Stimulated activated CD8-positive, alpha-beta memory T cell treated with anti-CD3 and anti-CD28 coated beads, Interleukin-2, amount 100 ng/mL, for 48 hours (primary cell): Measurements from ENCODE around the gene MIGA1.
"Not testable (repeated sequence)": the region's sequence is repeated elsewhere in the genome, so short reads cannot be mapped to it uniquely, and the experiment has no call there.

Source experiments
- DNase-seq, 2 donors: peaks; one replicate each; pipeline ENCODE4 v3.0.0-alpha.2; 2020; ENCODE audit warnings: low read depth in 2 of 2

MIGA1 gene

DNA sequence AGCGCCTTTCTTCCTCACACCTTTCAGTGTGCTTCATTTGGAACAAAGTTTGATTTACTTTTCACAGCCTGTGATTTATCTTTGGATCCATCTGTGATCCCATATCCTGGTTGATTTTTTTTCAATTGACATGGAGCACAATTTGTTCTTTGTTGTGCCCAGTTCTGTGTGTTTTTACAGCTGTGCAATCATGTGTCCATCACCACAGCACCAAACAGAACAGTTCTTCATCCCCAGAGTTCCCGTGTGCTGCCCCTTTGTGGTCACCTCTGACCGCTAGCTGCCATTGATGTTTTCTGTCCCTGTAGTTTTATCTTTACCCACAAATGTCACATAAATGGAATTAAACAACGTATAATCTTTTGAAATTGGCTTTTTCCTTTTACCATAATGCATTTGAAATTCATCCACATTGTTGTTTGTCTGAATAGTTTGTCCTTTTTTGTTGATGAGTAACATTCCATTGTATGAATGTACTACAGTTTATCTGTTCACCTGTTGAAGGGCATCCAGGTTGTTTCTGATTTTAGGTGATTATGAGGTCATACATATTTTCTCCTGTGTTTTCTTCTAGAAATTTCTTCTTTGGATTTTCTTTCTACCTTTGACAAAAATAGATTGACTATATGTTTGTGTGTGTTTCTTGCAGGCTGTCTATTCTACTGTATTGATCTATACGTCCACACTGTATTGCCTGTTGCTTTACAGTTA is 17.4 kb downstream of the MIGA1 start:
- no peak for DNase-seq

DNA sequence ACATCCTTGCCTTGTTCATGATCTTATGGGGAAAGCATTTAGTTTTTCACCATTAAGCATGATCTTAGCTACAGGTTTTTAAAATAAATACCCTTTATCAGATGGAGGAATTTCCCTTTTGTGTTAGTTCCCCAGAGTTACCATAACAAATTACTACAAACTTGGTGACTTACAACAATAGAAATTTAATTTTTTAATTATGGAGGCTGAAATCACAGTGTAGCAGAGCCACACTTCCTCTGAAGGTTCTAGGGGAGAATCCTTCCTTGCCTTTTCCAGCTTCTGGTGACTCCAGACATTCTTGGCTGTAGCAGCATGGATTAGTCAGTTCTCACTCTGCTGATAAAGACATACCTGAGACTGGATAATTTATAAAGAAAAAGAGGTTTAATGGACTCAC is 18.5 kb downstream of the MIGA1 start:
- no peak for DNase-seq

DNA sequence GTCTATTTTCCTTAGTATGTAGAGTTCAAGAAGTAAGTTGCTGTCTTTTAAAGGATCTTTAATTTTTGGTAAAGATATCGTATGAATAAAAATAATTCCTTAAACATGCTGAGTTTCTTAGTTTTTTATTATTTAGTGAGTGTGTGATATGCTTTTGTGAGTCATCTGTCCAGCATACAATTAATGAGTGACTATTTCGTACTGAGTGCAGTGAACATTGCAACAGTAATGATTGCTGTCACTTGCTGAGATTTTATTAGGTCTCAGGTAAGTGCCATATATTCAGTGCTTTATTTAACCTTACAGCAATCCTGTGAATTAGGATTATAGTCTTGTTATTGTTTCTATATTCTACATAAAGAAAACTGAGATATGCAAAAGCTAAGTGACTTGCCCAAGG is 22.6 kb downstream of the MIGA1 start:
- no peak for DNase-seq

DNA sequence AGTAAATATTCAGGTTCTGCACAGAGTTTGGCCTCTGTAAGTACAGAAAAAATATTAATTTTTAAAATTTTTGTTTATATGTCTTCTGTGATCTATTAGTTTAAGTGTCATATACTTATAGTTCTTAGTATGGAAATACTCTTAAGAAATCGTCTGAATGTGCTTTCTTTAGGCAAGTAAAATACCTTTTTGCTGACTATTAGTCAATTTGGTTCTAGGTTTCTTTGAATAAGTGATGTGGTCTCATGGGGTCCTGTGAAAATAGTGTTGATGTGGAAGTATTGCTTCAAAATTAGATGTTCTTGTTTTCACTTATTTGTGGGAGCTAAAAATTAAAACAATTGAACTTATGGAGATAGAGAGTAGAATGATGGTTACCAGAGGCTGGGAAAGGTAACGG is 23.9 kb downstream of the MIGA1 start:
- DNase-seq: no peak

DNA sequence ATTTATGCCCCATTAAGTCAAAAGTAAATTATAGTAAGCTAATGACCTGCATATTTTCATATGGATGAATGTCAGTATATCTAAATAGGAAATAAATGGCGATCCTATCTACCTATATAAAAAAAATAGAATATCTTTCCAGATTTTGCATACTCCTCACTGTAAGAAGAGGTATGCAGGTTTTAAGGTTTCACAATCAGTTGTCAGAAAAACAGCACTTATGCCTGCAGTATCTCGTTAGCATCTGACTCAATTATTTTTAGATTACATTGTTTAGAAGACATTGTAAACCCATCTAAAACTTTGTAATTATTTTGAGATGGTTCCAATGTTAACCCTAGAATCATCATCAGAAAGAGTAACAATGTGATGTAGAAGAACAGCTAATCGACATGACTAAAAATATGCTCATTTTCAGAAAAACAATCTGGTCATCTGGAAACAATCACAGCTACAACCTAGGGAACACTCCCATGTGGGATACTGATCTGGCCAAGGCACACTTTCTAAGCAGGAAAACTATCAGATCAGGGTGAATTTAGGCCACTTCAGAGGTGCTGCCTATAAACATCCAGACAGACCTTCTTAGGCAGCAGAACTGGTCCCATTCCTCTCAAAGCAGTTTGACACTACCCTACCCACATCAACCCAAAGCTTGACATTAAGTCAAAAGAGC is 30.5 kb downstream of the MIGA1 start:
- DNase-seq: not testable (repeated sequence)

DNA sequence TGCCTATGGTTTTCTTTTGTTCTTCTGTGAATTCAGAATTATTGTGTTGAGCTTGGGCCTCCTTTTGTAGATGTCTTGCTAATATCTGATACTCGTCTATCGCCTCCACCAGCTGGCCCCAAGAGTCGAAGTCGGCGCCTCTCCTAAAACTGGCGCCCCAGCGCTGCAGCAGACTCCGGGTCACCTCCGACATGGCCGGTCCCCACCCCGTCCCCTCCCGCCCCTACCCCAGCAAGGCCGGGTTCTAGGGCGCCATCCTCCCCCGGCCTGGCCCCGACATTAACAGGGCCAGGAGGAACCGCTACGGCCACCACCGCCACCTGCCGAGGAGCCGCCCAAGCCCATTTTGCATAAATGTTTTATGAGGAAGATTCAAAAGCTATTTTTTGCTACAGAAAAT is 32.1 kb downstream of the MIGA1 start:
- DNase-seq: not testable (repeated sequence)

DNA sequence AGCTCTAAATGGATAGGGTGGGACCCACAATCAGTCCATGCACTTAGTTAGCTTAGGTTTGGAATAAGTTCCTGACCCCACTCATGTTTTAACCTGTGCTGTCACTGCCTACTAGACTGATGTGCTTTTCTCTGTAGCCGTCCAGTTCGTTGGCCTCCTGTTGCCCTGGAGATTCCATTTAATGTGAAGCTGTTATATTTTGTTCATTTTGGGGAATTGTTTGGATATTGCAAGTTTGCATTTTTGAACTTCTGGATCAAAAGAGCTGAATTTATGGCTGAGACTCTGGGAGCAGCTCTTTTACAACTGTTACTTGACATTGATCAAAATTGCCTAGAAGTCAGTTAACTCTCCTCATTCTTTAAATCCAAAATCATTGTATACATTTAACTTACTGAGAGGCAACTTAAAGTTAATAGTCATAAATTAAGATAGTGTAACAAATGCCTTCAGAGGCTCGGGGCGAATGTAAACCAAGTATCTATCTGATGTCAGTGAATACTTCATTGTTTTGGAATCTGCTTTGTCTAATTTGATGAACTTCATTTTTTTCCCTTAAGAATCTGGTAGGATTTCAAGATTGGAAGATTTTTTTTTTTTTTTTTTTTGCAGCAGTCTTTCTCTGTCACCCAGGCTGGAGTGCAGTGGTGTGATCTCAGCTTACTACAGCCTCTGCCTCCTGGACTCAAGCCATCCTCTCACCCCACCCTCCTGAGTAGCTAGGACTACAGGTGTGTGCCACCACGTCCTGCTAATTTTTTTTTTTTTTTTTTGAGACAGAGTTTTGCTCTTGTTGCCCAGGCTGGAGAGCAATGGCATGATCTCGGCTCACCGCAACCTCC is 38.1 kb downstream of the MIGA1 start:
- DNase-seq: no peak

DNA sequence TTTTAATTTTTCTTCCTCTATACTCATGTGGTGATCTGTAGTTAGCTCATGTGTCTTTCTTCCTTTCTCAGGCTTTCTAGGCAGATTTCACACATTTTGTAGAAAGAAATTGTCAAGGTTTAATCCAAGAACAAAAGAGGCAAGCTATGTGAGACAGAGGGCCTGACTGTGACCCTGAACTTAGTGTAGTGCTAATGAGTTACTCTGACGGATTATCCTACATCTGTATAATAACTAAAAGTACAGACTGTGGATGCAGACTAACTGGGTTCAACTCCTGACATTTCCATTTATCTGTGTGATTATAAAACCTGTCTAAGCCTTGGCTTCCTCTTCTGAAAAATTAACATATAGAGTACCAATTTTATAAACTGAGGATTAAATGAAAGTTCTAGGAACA is 40.7 kb downstream of the MIGA1 start:
- no peak for DNase-seq

DNA sequence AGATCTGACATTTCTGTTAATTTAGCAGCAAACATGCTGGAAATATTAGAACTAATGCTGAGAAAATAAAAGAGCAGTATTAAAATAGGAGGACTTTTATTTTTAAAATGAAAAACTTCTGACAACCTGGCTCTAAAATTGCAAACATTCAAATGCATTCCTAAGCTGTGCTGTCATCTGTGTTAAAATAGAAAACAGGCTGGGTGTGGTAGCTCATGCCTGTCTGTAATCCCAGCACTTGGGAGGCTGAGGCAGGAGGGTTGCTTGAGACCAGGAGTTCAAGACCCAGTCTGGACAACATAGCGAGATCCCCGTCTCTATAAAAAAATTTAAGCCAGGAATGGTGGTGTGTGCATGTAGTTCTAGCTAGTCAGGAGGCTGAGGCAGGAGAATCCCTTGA is 44.6 kb downstream of the MIGA1 start:
- DNase-seq: no peak

DNA sequence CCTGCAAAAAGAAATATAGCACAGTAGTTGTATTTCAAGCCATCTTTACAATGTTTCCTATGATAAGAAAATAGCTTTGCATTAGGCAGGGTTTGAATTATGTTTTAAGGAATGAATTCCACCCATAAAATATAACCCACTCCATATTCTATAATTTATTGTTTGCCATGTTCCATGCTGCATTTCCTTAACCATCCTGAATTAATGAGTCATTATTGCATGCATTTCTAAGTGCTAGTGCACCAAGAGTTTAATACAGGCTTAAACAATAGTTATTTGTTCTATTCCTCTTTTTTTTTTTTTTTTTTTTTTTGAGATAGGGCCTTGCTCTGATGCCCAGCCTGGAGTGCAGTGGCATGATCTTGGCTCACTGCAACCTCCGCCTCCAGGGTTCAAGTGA is 45.2 kb downstream of the MIGA1 start:
- no peak for DNase-seq

DNA sequence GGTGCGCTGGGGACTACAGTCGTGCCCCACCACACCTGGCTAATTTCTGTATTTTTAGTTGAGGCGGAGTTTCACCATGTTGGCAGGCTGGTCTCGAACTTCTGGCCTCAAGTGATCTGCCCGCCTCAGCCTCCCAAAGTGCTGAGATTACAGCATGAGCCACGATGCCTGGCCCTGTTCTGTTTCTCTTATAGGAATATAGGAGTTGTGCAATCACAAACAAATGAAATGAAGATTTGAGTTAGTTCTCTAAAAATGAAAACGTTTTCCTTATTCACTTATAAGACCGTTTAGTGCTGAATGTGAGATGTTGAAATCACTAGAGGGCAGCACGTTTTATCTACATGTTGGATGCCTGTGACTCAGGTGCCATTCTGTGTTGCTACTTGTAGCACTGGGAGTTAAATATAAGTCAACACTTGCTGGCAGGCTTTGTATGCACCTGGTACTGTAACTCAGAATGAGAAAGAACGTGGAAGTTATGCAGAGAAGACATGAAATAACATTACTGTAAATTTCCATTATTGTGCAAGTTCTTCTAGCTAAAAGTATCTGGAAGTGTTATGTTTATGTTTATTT is 45.8 kb downstream of the MIGA1 start:
- no peak for DNase-seq

DNA sequence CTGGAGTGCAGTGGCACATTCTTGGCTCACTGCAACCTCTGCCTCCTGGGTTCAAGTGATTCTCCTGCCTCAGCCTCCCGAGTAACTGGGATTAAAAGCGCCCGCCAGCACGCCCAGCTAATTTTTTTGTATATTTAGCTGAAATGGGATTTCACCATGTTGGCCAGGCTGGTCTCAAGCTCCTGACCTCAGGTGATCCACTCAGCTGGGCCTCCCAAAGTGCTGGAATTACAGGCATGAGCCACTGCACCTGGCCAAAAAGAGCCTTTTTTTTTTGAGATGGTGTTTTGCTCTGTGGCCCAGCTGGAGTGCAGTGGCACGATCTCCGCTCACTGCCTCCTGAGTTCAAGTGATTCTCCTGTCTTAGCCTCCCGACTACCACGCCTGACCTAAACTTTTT is 47.4 kb downstream of the MIGA1 start:
- not testable (repeated sequence) for DNase-seq

DNA sequence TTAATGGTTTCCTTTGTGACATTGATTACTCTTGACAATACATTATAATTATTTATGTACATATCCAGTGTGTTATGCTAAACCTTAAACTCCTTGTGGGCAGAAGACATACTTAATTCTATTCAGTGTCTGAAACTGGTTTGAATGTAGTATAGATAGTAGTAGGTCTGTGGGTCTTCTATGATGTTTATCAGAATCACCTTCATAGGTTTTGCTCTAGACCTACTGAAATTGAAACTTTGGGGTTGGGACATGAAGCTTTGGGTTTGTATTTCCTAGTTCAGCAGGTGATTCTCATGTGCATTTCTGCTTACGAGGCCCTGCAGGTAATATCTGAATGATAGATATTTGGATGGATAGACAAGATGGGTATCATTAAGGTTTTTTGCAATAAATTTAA is 48.6 kb downstream of the MIGA1 start:
- DNase-seq: no peak

DNA sequence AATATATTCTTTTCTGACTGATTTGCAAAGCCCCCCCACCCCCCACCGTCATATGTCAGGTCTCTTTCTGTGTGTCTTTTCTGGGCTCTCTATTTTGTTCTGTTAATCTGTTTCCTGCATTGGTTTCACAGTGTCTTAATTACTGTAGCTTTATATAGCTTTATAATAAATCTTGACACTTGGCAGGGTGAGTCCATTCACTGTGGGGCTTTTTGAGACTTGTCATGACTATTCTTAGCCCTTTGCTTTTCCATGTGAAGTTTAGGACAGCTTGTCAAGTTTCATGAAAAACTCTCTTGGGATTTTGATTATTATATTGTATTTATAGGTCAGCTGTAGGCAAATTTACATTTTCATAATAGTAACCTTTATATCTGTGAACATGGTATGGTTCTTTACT is 50.4 kb downstream of the MIGA1 start:
- no peak for DNase-seq

DNA sequence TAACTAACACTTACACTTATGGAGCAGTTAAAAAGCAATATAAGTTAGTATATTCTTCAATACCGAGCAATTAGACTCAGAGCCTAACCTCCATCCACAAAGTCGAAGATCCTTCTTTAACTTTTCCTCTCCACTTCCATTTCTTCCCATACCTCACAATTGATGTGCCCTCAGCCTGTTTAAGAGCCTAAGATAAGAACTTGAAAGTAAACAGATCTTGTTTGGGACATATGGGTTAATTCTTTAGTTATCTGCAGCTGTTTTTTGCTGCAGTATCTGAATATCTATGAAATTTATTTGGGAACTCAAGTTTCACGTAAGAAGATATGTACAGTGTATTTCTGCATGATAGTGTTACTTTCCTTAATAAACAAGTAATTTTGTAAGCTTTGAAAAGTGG is 51.5 kb downstream of the MIGA1 start:
- no peak for DNase-seq

DNA sequence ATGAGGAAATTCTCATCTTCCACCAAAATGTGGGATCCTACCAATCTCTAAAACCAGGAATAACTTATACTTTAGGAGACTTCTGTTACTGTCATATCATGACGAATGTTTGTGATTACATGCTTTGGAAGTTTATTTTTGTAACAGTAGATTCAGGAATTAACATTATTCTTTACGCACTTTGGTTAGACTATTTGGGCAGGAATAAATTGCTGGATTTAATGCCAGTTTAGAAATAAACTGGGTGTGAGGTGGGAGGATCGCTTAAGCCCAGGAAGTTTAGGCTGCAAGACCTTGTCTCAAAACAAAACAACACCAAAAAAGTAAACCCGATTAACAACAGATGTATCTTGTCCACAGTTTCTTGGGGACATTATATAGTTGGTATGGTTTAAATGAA is 52.1 kb downstream of the MIGA1 start:
- no peak for DNase-seq

DNA sequence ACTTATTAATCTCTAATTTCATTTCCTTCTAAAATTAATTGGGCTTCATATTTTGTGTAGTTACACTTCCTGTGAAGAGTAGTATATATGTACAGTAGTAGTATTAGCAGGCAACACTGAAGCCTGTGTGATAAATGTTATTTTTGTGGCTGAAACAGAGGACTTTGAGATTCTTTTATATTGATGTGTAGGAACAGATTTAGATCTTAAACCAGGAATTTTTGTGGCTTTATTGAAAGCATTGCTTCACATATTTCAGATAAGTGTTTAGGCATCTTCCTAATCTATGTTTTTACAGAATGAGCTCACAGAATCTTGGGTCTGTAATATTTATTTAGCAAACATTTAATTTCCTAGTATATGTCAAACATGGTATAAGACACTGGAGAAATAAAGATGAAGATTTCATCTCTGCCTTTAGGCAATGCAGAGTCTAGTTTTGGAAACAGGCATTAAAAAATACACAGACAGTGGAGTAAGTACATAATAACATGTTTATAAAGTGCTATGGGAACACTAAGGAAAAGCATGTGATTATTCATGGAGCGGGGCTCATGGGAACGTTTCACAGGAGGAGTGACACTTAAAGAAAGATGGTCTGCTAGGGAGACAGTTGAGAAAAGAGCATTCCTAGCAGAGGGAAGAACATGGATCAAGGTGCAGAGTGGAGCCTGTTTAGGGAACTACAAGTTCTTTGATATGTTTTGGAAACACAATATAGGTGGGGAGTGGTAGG is 52.7 kb downstream of the MIGA1 start:
- no peak for DNase-seq

DNA sequence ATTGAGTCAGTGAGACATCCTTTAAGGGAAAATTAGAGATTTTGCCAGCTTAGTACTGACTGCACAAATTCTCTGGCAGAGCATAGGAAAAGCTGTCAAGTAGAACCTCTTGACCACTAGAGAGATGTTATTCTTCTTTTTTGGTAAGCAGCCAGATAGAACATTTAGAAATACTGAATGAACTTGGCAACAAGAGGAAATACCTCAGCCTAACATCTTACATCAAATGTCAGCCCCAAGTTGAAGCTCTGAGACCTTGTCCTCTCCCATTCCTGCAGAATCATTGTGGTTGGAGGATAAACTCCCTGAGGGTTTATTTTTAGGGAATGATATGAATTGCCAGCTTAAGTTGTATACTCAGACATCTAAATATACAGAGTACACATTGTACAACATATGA is 53.5 kb downstream of the MIGA1 start:
- DNase-seq: no peak

DNA sequence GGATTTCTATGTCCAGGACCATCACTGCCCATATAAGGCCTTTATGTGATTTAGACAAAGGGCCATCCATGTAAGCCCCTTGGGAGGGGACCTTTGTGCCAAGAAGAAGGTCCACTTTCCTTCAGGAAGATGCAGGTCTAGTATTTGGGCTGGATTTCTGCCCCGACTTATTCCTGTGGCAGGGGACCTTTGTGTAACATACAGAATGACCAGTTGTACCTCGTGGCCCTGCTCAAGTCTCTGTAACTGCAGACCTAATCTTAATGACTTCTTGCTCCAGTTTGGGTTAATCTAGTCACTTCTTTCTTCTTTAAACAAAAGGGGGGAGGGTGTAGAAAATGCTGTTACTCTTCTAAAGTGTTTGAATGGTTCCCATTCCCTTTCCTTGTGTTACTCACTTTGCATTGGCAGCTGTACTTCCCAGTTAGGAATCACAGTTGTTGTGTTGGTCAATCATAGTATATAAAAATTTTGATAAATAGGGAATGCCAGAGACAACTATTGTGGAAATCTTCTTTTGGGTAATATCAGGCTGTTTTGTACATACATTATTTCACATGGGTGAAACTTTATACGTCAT is 54.2 kb downstream of the MIGA1 start:
- DNase-seq: no peak

DNA sequence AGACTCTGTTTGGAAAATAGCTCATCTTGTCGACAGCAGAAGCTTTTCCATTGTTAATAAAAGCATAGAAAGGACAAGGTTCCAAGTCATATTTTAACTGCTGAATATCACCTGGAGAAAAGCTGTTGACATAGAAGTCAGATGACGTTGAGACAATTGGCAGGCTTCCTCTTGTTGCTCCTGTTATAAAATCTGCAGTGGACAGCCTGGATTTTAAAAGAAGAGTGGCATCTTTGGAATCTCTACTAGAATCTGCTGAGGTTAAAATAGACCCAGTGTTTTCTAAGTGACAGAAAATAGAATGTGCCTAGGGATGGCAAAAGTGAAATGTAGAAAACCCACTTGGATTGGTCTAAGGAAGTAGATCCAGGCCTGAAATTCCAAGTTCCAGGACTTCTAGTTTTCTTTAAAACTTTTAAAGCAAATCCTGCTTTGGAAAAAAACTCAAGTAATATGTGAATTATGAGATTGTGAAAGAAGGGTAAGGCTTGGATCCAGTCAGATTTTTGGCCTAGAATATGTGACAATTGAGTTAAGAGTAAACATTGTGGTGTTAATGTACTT is 55.4 kb downstream of the MIGA1 start:
- DNase-seq: no peak

DNA sequence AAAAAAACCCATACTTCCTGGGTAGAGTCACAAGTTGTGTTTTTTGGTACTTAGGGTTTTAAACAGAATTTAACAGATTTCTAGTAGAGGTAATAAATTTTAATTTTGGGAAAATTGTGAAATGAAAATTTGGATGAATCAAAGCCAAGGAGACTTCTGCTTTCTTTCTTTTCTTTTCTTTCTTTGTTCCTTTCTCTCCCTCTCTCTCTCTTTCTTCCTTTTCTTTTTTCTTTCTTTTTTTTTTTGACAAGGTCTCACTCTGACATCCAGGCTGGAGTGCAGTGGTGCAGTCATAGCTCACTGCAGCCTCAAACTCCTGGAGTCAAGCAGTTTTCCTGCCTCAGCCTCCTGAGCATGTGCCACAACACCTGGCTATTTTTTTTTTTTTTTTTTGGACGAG is 62.1 kb downstream of the MIGA1 start:
- DNase-seq: no peak
